Effector memory CD4-positive, alpha-beta T cell (primary cell): ENCODE data around the gene CYP27B1.

ENCODE experiments used
- DNase-seq, 3 donors: peaks; one replicate each; pipeline ENCODE4 v3.0.0-alpha.2; 2020
- H3K27ac ChIP-seq: 2 replicates; pipeline ENCODE4 v1.7.0; 2013; ENCODE audit warnings: mild to moderate bottlenecking, low read length, moderate library complexity; ENCODE audit not compliant: insufficient read depth, poor library complexity, severe bottlenecking
- H3K27me3 ChIP-seq: replicated peaks from 2 replicates; pipeline ENCODE4 v1.7.0; 2013; ENCODE audit warnings: mild to moderate bottlenecking, low read length; ENCODE audit not compliant: insufficient read depth, control insufficient read depth, poor library complexity, severe bottlenecking
- H3K36me3 ChIP-seq: 2 replicates; pipeline ENCODE4 v1.7.0; 2013; ENCODE audit warnings: mild to moderate bottlenecking, low read length, moderate library complexity; ENCODE audit not compliant: control insufficient read depth, insufficient read depth
- H3K4me1 ChIP-seq: 2 replicates; pipeline ENCODE4 v1.7.0; 2013; ENCODE audit warnings: low read length, mild to moderate bottlenecking; ENCODE audit not compliant: control insufficient read depth, insufficient read depth, poor library complexity, severe bottlenecking
- H3K4me3 ChIP-seq: 2 replicates; pipeline ENCODE4 v1.7.0; 2013; ENCODE audit warnings: low read length, low read depth, mild to moderate bottlenecking; ENCODE audit not compliant: insufficient read depth, poor library complexity, severe bottlenecking
- H3K9me3 ChIP-seq: 2 replicates; pipeline ENCODE4 v1.7.0; 2013; ENCODE audit warnings: mild to moderate bottlenecking, low read length, moderate library complexity; ENCODE audit not compliant: control insufficient read depth

CYP27B1 gene

DNA sequence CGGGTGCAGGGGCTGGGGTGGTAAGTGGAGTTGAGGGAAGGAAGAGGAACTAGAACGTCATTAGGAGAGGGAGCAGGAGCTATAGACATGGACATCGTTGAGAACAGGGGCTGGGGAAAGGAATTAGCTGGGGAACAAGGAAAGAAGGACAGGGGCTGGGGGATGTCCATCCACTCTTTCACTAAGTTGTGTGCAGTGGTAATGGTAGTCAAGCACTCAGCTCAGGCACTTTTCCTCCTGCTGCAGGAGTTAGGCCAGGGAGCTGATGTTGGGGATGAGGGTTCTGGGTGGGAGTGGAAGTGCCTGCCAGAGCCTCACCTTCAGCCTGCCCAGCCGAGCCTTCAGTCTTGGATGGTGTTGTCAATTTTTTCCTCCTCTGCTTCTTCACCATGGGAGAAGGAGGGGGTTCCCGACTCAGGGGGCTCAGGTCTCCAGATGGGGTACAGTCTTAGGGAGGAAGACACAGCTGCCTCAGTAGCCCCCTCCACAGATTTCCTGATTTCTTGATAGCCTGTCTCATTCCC lies 37.5 kb downstream of the CYP27B1 start:
- no peaks in the 10 kb centered on the region for H3K27me3 ChIP-seq
- H3K27ac ChIP-seq, result no peak overlapping the region
- no peaks in the 10 kb centered on the region for H3K9me3 ChIP-seq
- H3K4me3 ChIP-seq, result no peak overlapping the region
- H3K36me3 ChIP-seq, result peaks cover 83% of the 10 kb centered on the region
- no peak for DNase-seq
- no peaks in the 10 kb centered on the region for H3K4me1 ChIP-seq

DNA sequence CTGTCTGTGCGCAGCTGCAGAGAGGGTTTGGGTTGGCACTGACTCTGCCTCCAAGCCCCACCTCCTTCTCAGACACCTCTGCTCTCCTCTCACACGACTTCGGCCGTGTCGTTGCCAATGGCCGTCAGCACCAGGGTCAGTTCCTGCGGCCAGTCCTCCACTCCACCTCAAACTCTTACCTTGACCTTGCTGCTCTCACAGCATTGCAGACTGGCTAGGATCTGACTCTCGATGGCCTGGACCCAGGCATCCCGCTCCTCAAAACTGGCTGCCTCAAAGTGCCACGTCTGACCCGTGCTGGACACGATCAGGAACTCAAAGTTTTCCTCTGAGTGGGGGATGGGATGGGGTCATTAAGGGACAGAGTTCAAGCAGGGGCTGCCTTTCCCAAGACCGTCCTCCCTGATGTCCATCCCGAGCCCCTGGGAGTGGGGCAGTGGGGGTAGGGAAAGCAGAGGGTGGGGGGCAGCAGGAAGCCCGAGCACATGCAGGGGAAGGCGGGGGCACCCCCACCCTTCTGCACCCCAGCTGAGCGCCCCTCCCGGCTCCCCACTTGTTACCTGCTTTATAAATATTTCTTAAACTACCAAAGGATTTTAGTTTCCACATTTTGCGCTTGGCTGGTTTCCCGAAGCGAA lies 39.0 kb downstream of the CYP27B1 start:
- no peaks in the 10 kb centered on the region for H3K27me3 ChIP-seq
- H3K4me3 ChIP-seq, result no peak overlapping the region
- peaks cover 68% of the 10 kb centered on the region for H3K36me3 ChIP-seq
- DNase-seq, result no peak
- H3K9me3 ChIP-seq, result no peaks in the 10 kb centered on the region
- no peak overlapping the region for H3K27ac ChIP-seq
- H3K4me1 ChIP-seq, result no peaks in the 10 kb centered on the region

DNA sequence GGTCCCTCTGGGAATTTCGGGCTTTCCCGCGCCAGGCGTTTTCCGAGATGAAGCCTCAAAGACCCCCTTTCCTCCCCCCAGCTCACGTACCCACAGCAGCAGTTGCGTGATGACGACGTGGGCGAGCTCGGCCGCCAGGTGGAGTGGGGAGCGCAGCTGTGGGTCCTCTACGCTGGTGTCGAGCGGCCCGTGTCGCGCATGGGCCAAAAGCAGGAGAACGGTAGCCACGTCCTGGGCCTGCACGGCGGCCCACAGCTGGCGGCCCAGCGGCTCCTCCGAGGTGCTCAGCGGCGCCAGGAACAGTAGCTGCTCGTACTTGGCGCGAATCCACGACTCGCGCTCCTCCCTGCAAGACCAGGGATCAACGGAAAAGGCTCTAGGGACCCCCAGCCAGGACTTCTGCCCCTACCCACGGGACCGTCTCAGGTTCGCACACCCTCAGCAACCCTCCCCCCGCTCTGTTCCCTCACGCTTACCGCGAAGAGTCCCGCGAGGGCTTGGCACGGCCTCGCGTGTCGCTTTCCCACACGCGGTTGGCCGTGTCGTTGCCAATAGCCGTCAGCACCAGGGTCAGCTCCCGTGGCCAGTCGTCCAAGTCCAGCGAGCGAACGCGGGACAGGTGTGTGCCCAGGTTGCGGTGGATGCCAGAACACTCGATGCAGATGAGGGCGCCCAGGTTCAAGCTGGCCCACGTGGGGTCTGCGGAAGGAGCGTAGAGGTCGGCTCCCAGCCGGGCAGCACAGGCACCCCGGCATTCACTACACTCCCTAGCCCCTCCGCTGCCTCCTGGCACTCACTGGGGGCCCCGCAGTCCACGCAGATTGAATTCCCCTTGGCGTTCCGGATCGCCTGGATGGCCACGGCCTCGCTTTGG lies 39.8 kb downstream of the CYP27B1 start:
- Histone ChIP-seq H3K4me1 (no peaks in the 10 kb centered on the region), H3K27me3 (no peaks in the 10 kb centered on the region), H3K36me3 (peaks cover 60% of the 10 kb centered on the region), H3K27ac (no peak overlapping the region), H3K4me3 (no peak overlapping the region), H3K9me3 (no peaks in the 10 kb centered on the region)
- DNase-seq, result no peak

DNA sequence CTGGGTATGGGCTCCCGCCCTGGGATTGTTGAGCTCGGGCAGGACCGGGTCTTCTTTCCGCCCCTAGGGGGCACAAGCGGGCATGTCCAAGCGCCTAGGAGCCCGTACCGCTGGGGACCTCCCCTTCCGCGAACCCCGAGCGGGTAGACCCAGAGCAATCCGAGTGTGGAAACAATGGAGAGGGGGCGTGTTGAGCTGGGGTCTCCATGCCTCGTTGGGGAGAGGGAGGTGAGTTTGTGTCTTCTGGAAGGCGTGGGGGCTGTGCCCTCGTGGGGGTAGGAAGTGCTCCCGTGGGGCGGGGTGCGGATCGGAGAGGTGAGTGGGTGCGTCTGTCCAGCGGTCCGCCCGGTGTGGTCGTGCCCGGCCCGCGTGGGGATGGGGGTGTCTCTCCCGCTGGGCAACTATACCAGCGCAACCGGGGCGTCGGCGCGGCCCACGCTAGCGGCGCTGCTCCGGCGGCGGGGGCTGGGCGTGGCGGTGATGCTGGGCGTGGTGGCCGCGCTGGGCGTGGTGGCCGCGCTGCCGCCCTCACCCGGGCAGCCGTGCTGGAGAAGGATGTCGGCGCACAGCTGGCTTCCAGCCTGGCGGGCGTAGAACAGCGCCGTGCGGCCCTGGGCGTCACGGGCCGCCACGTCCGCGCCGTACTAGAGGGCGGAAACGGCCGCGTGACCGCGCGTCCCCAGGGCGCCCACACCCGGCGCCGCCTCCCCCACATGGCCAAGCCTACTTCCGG lies 40.6 kb downstream of the CYP27B1 start:
- Histone ChIP-seq H3K4me3 (no peak overlapping the region), H3K27me3 (no peaks in the 10 kb centered on the region), H3K9me3 (no peaks in the 10 kb centered on the region), H3K4me1 (no peaks in the 10 kb centered on the region), H3K27ac (no peak overlapping the region), H3K36me3 (peaks cover 59% of the 10 kb centered on the region)
- peak in 1 of 3 donors; percentile 26 for DNase-seq

DNA sequence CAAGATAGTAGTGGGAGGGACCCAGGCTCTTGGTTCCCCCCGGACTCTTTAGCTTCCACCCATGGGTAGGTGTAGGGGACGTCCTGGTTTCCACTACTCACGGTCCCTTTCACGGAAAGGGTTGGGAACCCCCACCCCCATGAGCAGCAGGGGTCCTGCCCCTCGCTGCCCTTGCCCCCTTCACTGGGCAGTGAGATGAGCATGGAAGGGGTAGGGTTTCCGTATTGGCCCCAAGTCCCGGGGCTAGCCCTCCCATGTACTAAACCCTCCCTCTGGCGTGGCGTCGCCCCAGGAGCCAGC lies 41.1 kb downstream of the CYP27B1 start:
- Histone ChIP-seq H3K9me3 (no peaks in the 10 kb centered on the region), H3K36me3 (peaks cover 59% of the 10 kb centered on the region), H3K27me3 (no peaks in the 10 kb centered on the region), H3K4me1 (no peaks in the 10 kb centered on the region), H3K27ac (no peak overlapping the region), H3K4me3 (no peak overlapping the region)
- DNase-seq, result no peak

DNA sequence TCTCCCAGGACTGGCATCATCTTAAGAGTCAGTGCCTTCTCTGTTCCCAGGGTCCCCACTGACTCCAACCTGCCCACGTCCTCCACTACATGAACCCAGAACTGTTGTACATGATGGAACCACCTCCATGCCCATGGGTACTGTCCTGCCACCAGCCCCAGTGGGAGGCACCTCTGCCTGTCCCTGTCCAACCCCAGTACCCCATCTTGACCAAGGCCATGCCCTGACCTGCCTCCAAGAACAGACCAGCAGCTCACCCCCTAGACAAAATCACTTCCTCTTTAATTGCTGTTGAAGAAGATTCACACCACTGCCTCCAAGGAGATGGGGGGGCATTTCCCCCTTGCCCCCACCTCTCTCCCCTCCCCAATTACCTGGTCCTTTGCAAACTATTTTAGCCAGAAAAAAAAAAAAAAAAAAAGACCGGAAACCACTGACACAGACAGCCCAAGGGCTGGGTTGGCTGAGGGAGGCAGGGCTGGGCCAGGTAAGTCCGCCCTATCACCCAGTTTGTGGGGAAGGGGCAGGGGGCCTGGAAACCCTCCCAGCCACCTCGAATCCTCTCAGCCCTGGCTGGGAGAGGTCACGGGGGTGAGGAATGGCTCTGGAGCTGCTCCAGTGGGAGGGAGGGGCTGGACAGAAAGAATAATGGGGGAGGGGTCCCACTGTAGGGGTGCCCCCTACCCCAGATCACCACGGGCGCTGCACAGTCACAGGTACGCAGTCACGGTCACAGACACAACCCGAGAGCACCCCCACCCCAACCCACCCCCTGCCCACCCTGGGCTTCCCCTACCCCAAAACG lies 41.7 kb downstream of the CYP27B1 start:
- H3K9me3 ChIP-seq, result no peaks in the 10 kb centered on the region
- no peak overlapping the region for H3K27ac ChIP-seq
- no peaks in the 10 kb centered on the region for H3K4me1 ChIP-seq
- no peaks in the 10 kb centered on the region for H3K27me3 ChIP-seq
- DNase-seq, result no peak
- H3K4me3 ChIP-seq, result no peak overlapping the region
- peaks cover 59% of the 10 kb centered on the region for H3K36me3 ChIP-seq

DNA sequence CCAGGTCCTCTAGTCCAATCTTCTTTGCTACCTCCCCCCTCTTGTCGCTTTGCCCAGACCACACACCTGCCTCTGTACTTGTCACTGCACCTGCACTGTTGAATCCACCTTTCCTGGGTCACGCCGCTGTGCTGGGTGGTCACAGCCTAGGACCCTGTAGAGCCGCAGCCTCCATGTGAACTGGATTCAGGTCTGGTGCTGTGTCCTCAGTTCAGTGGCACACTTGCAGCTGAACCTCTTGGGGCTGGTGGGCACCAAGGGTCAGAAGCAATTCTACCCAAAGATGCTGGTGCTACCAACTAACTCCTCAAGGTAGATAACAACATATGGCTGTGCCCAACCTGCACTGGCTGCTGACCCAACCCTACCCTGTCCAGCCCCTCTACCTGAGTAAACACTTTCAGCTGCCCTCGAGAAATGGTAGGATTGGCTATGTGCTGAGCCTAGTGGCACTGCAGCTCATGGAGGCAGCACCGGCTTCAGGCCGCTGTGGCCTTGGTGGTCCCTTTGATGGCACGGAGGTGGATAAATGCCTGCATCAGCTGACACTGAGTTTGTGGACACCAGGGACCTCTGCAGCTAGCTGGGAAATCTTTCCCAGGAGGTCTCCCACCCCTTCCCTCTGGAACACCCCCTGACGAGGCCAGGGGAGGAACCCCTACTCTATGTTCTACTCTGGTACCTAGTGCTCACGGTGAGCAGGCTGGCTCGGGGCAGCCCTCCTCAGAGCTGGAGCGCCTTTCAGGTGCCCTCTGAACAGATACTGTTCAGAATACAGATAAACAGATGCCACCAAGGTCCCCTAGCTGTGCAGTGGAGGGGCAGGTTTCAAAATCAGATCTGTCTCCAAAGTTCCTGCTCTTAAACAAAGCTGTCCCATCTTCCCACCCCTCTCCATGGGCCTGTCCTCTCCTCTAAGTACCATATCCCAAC lies 42.6 kb downstream of the CYP27B1 start:
- Histone ChIP-seq H3K27ac (no peak overlapping the region), H3K9me3 (no peaks in the 10 kb centered on the region), H3K27me3 (no peaks in the 10 kb centered on the region), H3K36me3 (peaks cover 59% of the 10 kb centered on the region), H3K4me3 (no peak overlapping the region), H3K4me1 (no peaks in the 10 kb centered on the region)
- no peak for DNase-seq

DNA sequence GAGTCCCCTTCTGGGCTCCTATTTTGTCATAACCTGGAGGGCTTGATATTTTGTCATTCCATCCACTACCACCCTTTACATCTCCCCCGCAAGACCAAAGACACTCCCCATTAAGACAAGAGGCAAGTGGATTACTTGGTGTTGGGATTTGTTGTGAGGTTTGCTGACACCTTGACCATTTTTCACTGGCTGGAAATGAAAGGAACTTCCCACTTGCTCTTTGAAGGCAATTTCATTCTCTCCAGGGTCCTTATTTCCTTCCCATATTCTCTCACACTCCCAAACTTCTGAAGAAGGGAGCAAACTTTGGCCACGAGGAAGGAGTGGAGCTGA lies 43.3 kb downstream of the CYP27B1 start:
- Histone ChIP-seq H3K36me3 (peaks cover 61% of the 10 kb centered on the region), H3K9me3 (no peaks in the 10 kb centered on the region), H3K27ac (no peak overlapping the region), H3K4me1 (no peaks in the 10 kb centered on the region), H3K4me3 (no peak overlapping the region), H3K27me3 (no peaks in the 10 kb centered on the region)
- DNase-seq, result no peak
